Cardiac fibroblast (primary cell): ENCODE results near the gene ACVR1C.

Experiments
- DNase-seq, 2 donors: peaks; one replicate each; pipeline versions ENCODE4 v3.0.0 to v3.0.0-alpha.2; 2010; ENCODE audit warnings: low read depth in 2 of 2
- H3K4me3 ChIP-seq, 2 donors: replicated peaks in 1 of 2; 1 replicate in 1 of 2; 2 replicates in 1 of 2; pipeline ENCODE4 v1.5.1; 2011; ENCODE audit warnings: low read depth in 2 of 2, low read length in 2 of 2, mild to moderate bottlenecking in 2 of 2, moderate library complexity in 1 of 2
- CTCF ChIP-seq: IDR thresholded peaks from one replicate; pipeline ENCODE4 v1.5.1; 2011; ENCODE audit warnings: low read depth, mild to moderate bottlenecking, low read length, inconsistent platforms

Gene ACVR1C

GRCh38 chr2:157487747-157488146 is 140.9 kb downstream of the ACVR1C start:
- no peak for DNase-seq
- no peak overlapping the region for H3K4me3 ChIP-seq
- no peak for TF ChIP-seq CTCF

GRCh38 chr2:157487271-157487610 is 141.4 kb downstream of the ACVR1C start:
- no peak for DNase-seq
- no peak overlapping the region for H3K4me3 ChIP-seq
- no peak for TF ChIP-seq CTCF

- H3K4me3 ChIP-seq = no peak overlapping the region
- peak in 1 of 2 donors; percentile 54 for DNase-seq
- TF ChIP-seq CTCF = no peak
These were observed 141.9 kb downstream of the ACVR1C start for GRCh38 chr2:157486596-157487270.

GRCh38 chr2:157480182-157480961 is 148.3 kb downstream of the ACVR1C start:
- TF ChIP-seq CTCF = no peak
- DNase-seq = peak; percentile 70 to 86

GRCh38 chr2:157479081-157480027 is 149.3 kb downstream of the ACVR1C start:
- no peak for DNase-seq
- H3K4me3 ChIP-seq = no peak overlapping the region
- TF ChIP-seq CTCF = no peak

More at GRCh38 chr2:157480182-157480961, 148.3 kb downstream of the ACVR1C start:
- H3K4me3 ChIP-seq = no peak overlapping the region

- no peak overlapping the region for H3K4me3 ChIP-seq
- no peak for DNase-seq
- no peak for TF ChIP-seq CTCF
These were observed 150.7 kb downstream of the ACVR1C start for GRCh38 chr2:157477919-157478318.
